NCI-H1694 (cell line): ENCODE measurements around the gene TIMP1.

Experiments
- DNase-seq: peaks from one replicate; lab custom pipeline; 2025; lab: John Stamatoyannopoulos, UW

Gene TIMP1

GRCh38 chrX:47634871-47635575, 52.8 kb downstream of the TIMP1 start:
- DNase-seq, result no peak
